Measurements from ENCODE around the gene LPCAT1. TPM values are rescaled to one million over a fixed set of nuclear protein-coding genes. Genes with fewer than 3 reads are reported as not detected.

The LPCAT1 gene
- total and polyA plus RNA-seq, 10 of the 15 experiments (the other 5 are each of a cell fraction or from before 2014, with no cell fraction given) = 2.3 to 109 (median 72.7) TPM

- TF ChIP-seq RAD21 (IDR thresholded peaks at IDR 0.05; ENCODE audit: insufficient read depth, low read depth, low read length) (0 out of 2 replicates have a peak, but pooled peaks have one; percentile 25), KLF5 (IDR thresholded peaks at IDR 0.05; ENCODE audit: partially characterized antibody) (no peak), MXI1 (IDR thresholded peaks at IDR 0.05; ENCODE audit: low read depth, low read length) (peak; percentile 94), REST (IDR thresholded peaks at IDR 0.05; ENCODE audit: low read depth, low read length) (no peak), DPF2 (IDR thresholded peaks at IDR 0.05) (peak; percentile 85), ZBED1 (IDR thresholded peaks at IDR 0.05; ENCODE audit: borderline replicate concordance) (peak; percentile 94), TARDBP (IDR thresholded peaks at IDR 0.05; ENCODE audit: borderline replicate concordance) (no peak), USF2 (IDR thresholded peaks at IDR 0.05; ENCODE audit: borderline replicate concordance, low read depth, low read length) (peak; percentile 35), SMAD1 (IDR thresholded peaks at IDR 0.05; ENCODE audit: low read depth, partially characterized antibody) (peak; percentile 38), GATAD2B (conservative IDR thresholded peaks at IDR 0.05; ENCODE audit: low read depth) (peak; percentile 100), BCL11A (IDR thresholded peaks at IDR 0.05; ENCODE audit: low read depth, low read length) (peak; percentile 70), PAX5 (IDR thresholded peaks at IDR 0.05; ENCODE audit: borderline replicate concordance, low read depth, low read length) (peak; percentile 49; the same call in 1 of the 2 replicates), CHD1 (IDR thresholded peaks at IDR 0.05; ENCODE audit: low read depth, low read length) (no peak), BCL3 (IDR thresholded peaks at IDR 0.05; ENCODE audit: borderline replicate concordance, insufficient read depth, low read depth, low read length, poor library complexity, severe bottlenecking) (peak; percentile 10), TCF12 (IDR thresholded peaks at IDR 0.05; ENCODE audit: low read depth, low read length) (peak; percentile 86), NR2F1 (conservative IDR thresholded peaks at IDR 0.05) (peak; percentile 88), IKZF2 (IDR thresholded peaks at IDR 0.05) (peak; percentile 82 to 89)
- TF ChIP-seq, protein P1, sequence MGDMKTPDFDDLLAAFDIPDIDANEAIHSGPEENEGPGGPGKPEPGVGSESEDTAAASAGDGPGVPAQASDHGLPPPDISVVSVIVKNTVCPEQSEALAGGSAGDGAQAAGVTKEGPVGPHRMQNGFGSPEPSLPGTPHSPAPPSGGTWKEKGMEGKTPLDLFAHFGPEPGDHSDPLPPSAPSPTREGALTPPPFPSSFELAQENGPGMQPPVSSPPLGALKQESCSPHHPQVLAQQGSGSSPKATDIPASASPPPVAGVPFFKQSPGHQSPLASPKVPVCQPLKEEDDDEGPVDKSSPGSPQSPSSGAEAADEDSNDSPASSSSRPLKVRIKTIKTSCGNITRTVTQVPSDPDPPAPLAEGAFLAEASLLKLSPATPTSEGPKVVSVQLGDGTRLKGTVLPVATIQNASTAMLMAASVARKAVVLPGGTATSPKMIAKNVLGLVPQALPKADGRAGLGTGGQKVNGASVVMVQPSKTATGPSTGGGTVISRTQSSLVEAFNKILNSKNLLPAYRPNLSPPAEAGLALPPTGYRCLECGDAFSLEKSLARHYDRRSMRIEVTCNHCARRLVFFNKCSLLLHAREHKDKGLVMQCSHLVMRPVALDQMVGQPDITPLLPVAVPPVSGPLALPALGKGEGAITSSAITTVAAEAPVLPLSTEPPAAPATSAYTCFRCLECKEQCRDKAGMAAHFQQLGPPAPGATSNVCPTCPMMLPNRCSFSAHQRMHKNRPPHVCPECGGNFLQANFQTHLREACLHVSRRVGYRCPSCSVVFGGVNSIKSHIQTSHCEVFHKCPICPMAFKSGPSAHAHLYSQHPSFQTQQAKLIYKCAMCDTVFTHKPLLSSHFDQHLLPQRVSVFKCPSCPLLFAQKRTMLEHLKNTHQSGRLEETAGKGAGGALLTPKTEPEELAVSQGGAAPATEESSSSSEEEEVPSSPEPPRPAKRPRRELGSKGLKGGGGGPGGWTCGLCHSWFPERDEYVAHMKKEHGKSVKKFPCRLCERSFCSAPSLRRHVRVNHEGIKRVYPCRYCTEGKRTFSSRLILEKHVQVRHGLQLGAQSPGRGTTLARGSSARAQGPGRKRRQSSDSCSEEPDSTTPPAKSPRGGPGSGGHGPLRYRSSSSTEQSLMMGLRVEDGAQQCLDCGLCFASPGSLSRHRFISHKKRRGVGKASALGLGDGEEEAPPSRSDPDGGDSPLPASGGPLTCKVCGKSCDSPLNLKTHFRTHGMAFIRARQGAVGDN (IDR thresholded peaks at IDR 0.05) = peak; percentile 100
- TF ChIP-seq, protein P2, sequence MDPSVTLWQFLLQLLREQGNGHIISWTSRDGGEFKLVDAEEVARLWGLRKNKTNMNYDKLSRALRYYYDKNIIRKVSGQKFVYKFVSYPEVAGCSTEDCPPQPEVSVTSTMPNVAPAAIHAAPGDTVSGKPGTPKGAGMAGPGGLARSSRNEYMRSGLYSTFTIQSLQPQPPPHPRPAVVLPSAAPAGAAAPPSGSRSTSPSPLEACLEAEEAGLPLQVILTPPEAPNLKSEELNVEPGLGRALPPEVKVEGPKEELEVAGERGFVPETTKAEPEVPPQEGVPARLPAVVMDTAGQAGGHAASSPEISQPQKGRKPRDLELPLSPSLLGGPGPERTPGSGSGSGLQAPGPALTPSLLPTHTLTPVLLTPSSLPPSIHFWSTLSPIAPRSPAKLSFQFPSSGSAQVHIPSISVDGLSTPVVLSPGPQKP (IDR thresholded peaks at IDR 0.05; ENCODE audit: low read depth, low read length) = peak; percentile 54
Observed at GRCh38 chr5:1494780-1495524, 28.8 kb downstream of the LPCAT1 start (continued).
